GM21717 (cell line): ENCODE data around the gene ZBTB4.
A peak's percentile ranks its signal among the peaks of the same experiment; 100 is the strongest.
"Not testable (repeated sequence)": the region's sequence is repeated elsewhere in the genome, so short reads cannot be mapped to it uniquely, and the experiment has no call there.

Experiments used
- ATAC-seq: cut with Tn5 transposase; IDR thresholded peaks from one replicate; pipeline ENCODE4 v1.9.1; 2021; ENCODE audit warnings: mild to moderate bottlenecking, moderate library complexity; ENCODE audit not compliant: unreplicated experiment

ZBTB4 gene

GRCh38 chr17:7496470-7497183 lies 17.2 kb upstream of the ZBTB4 start:
- no peak for ATAC-seq

- no peak for ATAC-seq
Measured at GRCh38 chr17:7495906-7496434, 16.5 kb upstream of the ZBTB4 start.

GRCh38 chr17:7493941-7494340 lies 14.5 kb upstream of the ZBTB4 start:
- ATAC-seq, result no peak

- ATAC-seq, result no peak
Measured at GRCh38 chr17:7491583-7491982, 12.2 kb upstream of the ZBTB4 start.

GRCh38 chr17:7490144-7490543 lies 10.7 kb upstream of the ZBTB4 start:
- ATAC-seq, result no peak

GRCh38 chr17:7486181-7486580 lies 6.8 kb upstream of the ZBTB4 start:
- no peak for ATAC-seq

- no peak for ATAC-seq
Measured at GRCh38 chr17:7484919-7485377, 5.5 kb upstream of the ZBTB4 start.

- peak; percentile 52 for ATAC-seq
Measured at GRCh38 chr17:7484067-7484918, 4.9 kb upstream of the ZBTB4 start, which contains the start of gene POLR2A. Gene POLR2A (plus strand): TSS chr17:7484366.

- peak; percentile 35 for ATAC-seq
Measured at GRCh38 chr17:7483255-7484066, 4.0 kb upstream of the ZBTB4 start.

GRCh38 chr17:7482742-7483088 lies 3.3 kb upstream of the ZBTB4 start:
- not testable (repeated sequence) for ATAC-seq

GRCh38 chr17:7481842-7482741 lies 2.7 kb upstream of the ZBTB4 start:
- not testable (repeated sequence) for ATAC-seq

GRCh38 chr17:7481275-7481674 lies 1.8 kb upstream of the ZBTB4 start, which contains the start of gene SLC35G6:
Gene SLC35G6 (plus strand): TSS chr17:7481446. CDS start chr17:7481517, 71 bp downstream.
- ATAC-seq, result not testable (repeated sequence)

- no peak for ATAC-seq
Measured at GRCh38 chr17:7480089-7480384, 606 bp upstream of the ZBTB4 start.

- no peak for ATAC-seq
Measured at GRCh38 chr17:7478276-7479212, 887 bp downstream of the ZBTB4 start.

- ATAC-seq, result no peak
Measured at GRCh38 chr17:7477392-7478275, 1.8 kb downstream of the ZBTB4 start.

- no peak for ATAC-seq
Measured at GRCh38 chr17:7476951-7477350, 2.5 kb downstream of the ZBTB4 start.

- no peak for ATAC-seq
Measured at GRCh38 chr17:7476494-7476893, 2.9 kb downstream of the ZBTB4 start.
